HCT116 (cell line): ENCODE data around the gene PRKN. TPM values are rescaled to one million over a fixed set of nuclear protein-coding genes. Genes with fewer than 3 reads are reported as not detected.

Experiments
- ATAC-seq: fragments of 200-7000 bp; cut with Tn5 transposase; 2 replicates; pipeline ENCODE4 v1.9.1; 2020; ENCODE audit warnings: mild to moderate bottlenecking, moderate library complexity
- BruUV-seq: library from RNA; stranded (reverse); fragments of 400-500 nt; replicated peaks from 2 replicates; lab custom pipeline; 2021; lab: Mats Ljungman, UMichigan
- CTCF ChIA-PET: fragments of 300-600 bp; sonication (Branson Sonifier 250); formaldehyde crosslinking; loops from one replicate; lab custom pipeline; 2021; ENCODE audit warnings: antibody characterized with exemption; lab: Charles Lee
- POLR2A ChIA-PET: fragments of 300-600, 350-600 bp; sonication (Branson Sonifier 250); formaldehyde crosslinking; loops from one replicate; lab custom pipeline; 2021; ENCODE audit warnings: antibody characterized with exemption; lab: Charles Lee
- RAD21 ChIA-PET, 2 experiments: fragments of 300-600 bp; sonication (Branson Sonifier 250); formaldehyde crosslinking; loops; one replicate each; lab custom pipeline; 2023; ENCODE audit warnings: low total read pairs in 2 of 2; ENCODE audit not compliant: uncharacterized antibody in 2 of 2, unreplicated experiment in 2 of 2, low non-redundant PET in 1 of 2; lab: Charles Lee
- DNase-seq: peaks from one replicate; pipeline ENCODE4 v3.0.0-alpha.2; 2010; ENCODE audit warnings: low read depth, low spot score
- H2AFZ ChIP-seq: fragments of 200-600 bp; shearing (Covaris generic), sonication (generic); 2 replicates; pipeline ENCODE4 v1.6.1; 2017; ENCODE audit warnings: low read depth, mixed run types, mixed read lengths, antibody characterized with exemption, low read length; ENCODE audit not compliant: poor library complexity, severe bottlenecking
- H3K27ac ChIP-seq: 2 replicates; pipeline ENCODE4 v1.5.1; 2012; ENCODE audit warnings: low read depth, low read length
- H3K27me3 ChIP-seq: fragments of 200-600 bp; sonication (generic); 2 replicates; pipeline ENCODE4 v1.6.1; 2016; ENCODE audit warnings: mixed run types, low read length, mixed read lengths; ENCODE audit not compliant: insufficient read depth
- H3K36me3 ChIP-seq, 2 experiments: fragments of 200-500 bp in 1 of 2; fragments of 200-600 bp in 1 of 2; sonication (Bioruptor generic) in 1 of 2; sonication (generic) in 1 of 2; 2 replicates each; pipeline versions ENCODE4 v1.5.1 to v1.6.1; 2014 to 2016; ENCODE audit warnings: low read length in 2 of 2, inconsistent platforms in 1 of 2, mixed read lengths in 1 of 2, mixed run types in 1 of 2; ENCODE audit not compliant: insufficient read depth in 2 of 2, control insufficient read depth in 1 of 2
- H3K4me1 ChIP-seq, 2 experiments: fragments of 200-600 bp in 1 of 2; sonication (generic) in 1 of 2; 2 replicates each; pipeline versions ENCODE4 v1.5.1 to v1.6.1; 2012 to 2017; ENCODE audit warnings: low read length in 2 of 2, inconsistent platforms in 1 of 2, mild to moderate bottlenecking in 1 of 2, mixed read lengths in 1 of 2, mixed run types in 1 of 2, moderate library complexity in 1 of 2; ENCODE audit not compliant: insufficient read depth in 2 of 2, control insufficient read depth in 1 of 2
- H3K4me2 ChIP-seq: fragments of 200-600 bp; sonication (generic); 2 replicates; pipeline ENCODE4 v1.6.1; 2017; ENCODE audit warnings: mixed run types, low read length, mixed read lengths
- H3K4me3 ChIP-seq, 2 experiments: fragments of 200-600 bp in 1 of 2; sonication (generic) in 1 of 2; replicated peaks in 1 of 2; 2 replicates each; pipeline ENCODE4 v1.5.1; 2011 to 2016; ENCODE audit warnings: low read length in 2 of 2, control low read depth in 1 of 2, low read depth in 1 of 2, mild to moderate bottlenecking in 1 of 2, mixed read lengths in 1 of 2, mixed run types in 1 of 2
- H3K79me2 ChIP-seq: fragments of 200-600 bp; sonication (generic); 2 replicates; pipeline ENCODE4 v1.6.1; 2017; ENCODE audit warnings: mild to moderate bottlenecking, mixed run types, low read length, moderate library complexity, mixed read lengths; ENCODE audit not compliant: insufficient read depth
- H3K9ac ChIP-seq: fragments of 200-600 bp; sonication (generic); 2 replicates; pipeline ENCODE4 v1.6.1; 2016; ENCODE audit warnings: low read length, mixed read lengths
- H3K9me2 ChIP-seq: fragments of 200-600 bp; sonication (generic), shearing (Covaris generic); 2 replicates; pipeline ENCODE4 v1.6.1; 2017; ENCODE audit warnings: mixed run types, mild to moderate bottlenecking, moderate library complexity; ENCODE audit not compliant: insufficient read depth
- H3K9me3 ChIP-seq, 2 experiments: fragments of 200-500 bp in 1 of 2; fragments of 200-600 bp in 1 of 2; sonication (Bioruptor generic) in 1 of 2; sonication (generic) in 1 of 2; 2 replicates each; pipeline ENCODE4 v1.6.1; 2014 to 2017; ENCODE audit warnings: low read length in 2 of 2, mixed read lengths in 2 of 2, inconsistent platforms in 1 of 2, low read depth in 1 of 2, mild to moderate bottlenecking in 1 of 2, mixed run types in 1 of 2, moderate library complexity in 1 of 2; ENCODE audit not compliant: control insufficient read depth in 1 of 2, insufficient read depth in 1 of 2
- H4K20me1 ChIP-seq: fragments of 200-600 bp; sonication (generic), shearing (Covaris generic); 2 replicates; pipeline ENCODE4 v1.6.1; 2017; ENCODE audit warnings: mixed run types, mild to moderate bottlenecking, moderate library complexity; ENCODE audit not compliant: insufficient read depth
- EZH2phosphoT487 ChIP-seq: fragments of 200-600 bp; IDR thresholded peaks from 2 replicates; pipeline ENCODE4 v1.6.1; 2018; ENCODE audit warnings: antibody characterized with exemption, borderline replicate concordance
- FOSL1 ChIP-seq: IDR thresholded peaks from 2 replicates; pipeline ENCODE4 v1.6.1; 2012; ENCODE audit warnings: low read depth
- SIN3A ChIP-seq: IDR thresholded peaks from 2 replicates; pipeline ENCODE4 v1.6.1; 2012; ENCODE audit warnings: low read depth
- SRF ChIP-seq: IDR thresholded peaks from 2 replicates; pipeline ENCODE4 v1.6.1; 2012; ENCODE audit warnings: low read depth
- TCF7L2 ChIP-seq: IDR thresholded peaks from 2 replicates; pipeline ENCODE4 v1.7.0; 2011; ENCODE audit warnings: borderline replicate concordance, inconsistent platforms; ENCODE audit not compliant: insufficient read depth, insufficient read length; ENCODE audit errors: extremely low read depth
- ZFX ChIP-seq: fragments of 450-650 bp; IDR thresholded peaks from 2 replicates; pipeline ENCODE4 v1.6.1; 2017
- intact Hi-C: fragments of 100-400 bp; cut with micrococcal nuclease; formaldehyde crosslinking; loops from 2 replicates; pipeline ENCODE4 v1.10.0; 2022
- total RNA-seq: library from RNA; stranded (reverse); gene quantifications from one replicate; pipeline ENCODE4 v1.2.1, GENCODE V29; 2021; ENCODE audit not compliant: unreplicated experiment

The PRKN gene
- total RNA-seq, 1 experiment from 2014 or later, result 2.6 TPM

DNA sequence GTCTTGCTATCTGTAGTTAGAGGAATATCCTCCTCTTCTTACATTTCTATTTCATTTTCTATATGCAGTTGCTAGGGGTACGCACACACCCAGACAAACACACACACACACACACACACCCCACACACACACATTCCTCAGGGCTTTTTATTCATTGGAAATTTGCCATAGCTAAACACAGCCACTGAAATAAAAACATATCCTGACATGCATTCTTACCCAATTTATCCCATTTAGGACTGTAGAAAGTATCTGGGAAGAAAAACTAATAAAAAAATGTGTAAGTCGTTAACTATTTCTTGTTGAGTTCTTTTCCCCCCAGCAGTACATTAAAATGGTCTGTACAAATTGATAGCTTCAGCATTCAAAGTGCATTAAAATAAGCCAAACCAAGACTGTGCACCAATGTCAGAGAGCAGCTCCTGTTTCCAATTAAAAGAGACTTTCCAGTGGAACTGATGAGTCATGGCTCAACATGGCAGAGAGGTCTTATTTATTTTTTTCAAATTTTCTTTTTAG is 1095.8 kb downstream of the PRKN start:
- CTCF ChIA-PET, result no interaction called here
- TF ChIP-seq SRF (no peak), ZFX (no peak), FOSL1 (no peak), EZH2phosphoT487 (no peak)
- RAD21 ChIA-PET, result no interaction called here

DNA sequence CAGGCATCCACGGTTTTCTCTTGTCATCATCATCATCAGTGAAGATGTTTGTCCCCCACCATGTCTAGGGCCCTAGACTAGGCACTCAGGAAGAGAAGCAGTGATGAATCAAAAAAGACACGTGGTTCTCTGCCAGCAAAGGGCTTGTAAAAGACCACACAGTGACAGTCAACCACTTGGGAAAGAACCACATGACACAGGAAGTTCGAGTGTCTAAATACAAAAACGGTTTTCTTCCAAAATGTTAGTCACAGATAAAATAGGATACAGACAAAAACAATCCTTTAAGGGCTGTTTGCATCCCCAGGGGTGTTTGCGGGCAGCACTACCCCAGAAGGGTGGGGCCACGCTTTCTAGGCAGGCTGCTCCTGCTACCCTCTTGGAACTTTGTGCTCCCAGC is 1096.9 kb downstream of the PRKN start:
- Histone ChIP-seq H3K79me2 (no peaks in the 10 kb centered on the region), H3K9me3 (no peaks in the 10 kb centered on the region)
- no peak for ATAC-seq
- no TSS peak for BruUV-seq
- TF ChIP-seq TCF7L2 (no peak), SIN3A (no peak), ZFX (no peak)
- TF ChIP-seq, all 23 proteins: peak for 0
- Histone ChIP-seq H3K36me3 (no peaks in the 10 kb centered on the region), H3K4me2 (no peak overlapping the region), H3K9me2 (no peaks in the 10 kb centered on the region), H4K20me1 (no peaks in the 10 kb centered on the region), H3K27me3 (no peaks in the 10 kb centered on the region; the same call in 1 of the 2 replicates), H3K9ac (no peak overlapping the region), H3K4me3 (no peak overlapping the region), H3K27ac (no peak overlapping the region), H2AFZ (no peak overlapping the region), H3K4me1 (no peaks in the 10 kb centered on the region)
- ChIA-PET POLR2A (no interaction called here), CTCF (no interaction called here), RAD21 (no interaction called here)
- intact Hi-C loops, result no loop called here
- DNase-seq, result no peak

More for the DNA sequence above, 1095.8 kb downstream of the PRKN start:
- H3K9me2 ChIP-seq, result no peaks in the 10 kb centered on the region
- no peaks in the 10 kb centered on the region for H4K20me1 ChIP-seq
- no peaks in the 10 kb centered on the region for H3K4me1 ChIP-seq
- no peaks in the 10 kb centered on the region for H3K79me2 ChIP-seq
- no peak overlapping the region for H3K4me2 ChIP-seq
- no peak overlapping the region for H3K4me3 ChIP-seq
- no peak overlapping the region for H3K9ac ChIP-seq
- POLR2A ChIA-PET, result no interaction called here
- no TSS peak for BruUV-seq
- H3K27me3 ChIP-seq, result no peaks in the 10 kb centered on the region; the same call in 1 of the 2 replicates
- intact Hi-C loops, result no loop called here
- H3K36me3 ChIP-seq, result no peaks in the 10 kb centered on the region
- no peak for DNase-seq
- no peaks in the 10 kb centered on the region for H3K9me3 ChIP-seq
- no peak overlapping the region for H2AFZ ChIP-seq
- no peak overlapping the region for H3K27ac ChIP-seq
- ATAC-seq, result no peak
